C1 segment of cervical spinal cord (tissue), 14 donors: ENCODE measurements around the gene WLS.
"Not testable (repeated sequence)": the region's sequence is repeated elsewhere in the genome, so short reads cannot be mapped to it uniquely, and the experiment has no call there.

ENCODE experiments used
- DNase-seq, 14 donors: peaks; one replicate each; lab custom pipeline; 2025; lab: John Stamatoyannopoulos, UW

WLS gene

DNA sequence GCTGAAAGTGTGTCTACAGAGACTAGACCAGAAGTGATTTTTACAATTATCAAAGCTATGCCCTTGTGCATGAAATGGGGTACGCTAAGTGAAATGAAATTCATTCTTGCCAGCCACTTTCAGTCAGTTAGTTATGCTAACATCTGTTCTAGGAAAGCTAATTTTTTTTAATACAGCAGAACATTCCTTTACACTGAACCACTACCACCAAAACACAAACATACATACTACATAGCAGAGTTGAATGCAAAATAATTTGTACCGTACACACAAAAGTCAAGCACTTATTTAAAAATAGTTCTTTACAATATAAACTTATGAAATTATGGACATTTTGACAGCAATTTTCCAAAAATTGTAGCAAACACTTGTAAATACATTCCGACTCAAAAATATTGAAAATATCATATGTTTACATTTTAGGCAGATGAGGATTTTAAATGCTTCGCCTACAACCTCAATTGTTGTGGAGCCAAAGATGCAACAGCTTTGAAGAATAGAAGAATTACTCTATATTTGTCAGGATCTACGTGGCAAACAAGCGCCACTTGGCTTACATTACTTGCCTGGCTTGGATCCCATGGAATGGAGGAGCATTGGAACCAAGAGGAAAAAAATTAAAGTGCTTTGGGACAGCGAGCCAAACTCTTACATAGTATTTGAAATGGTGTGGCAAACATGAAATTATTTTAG, 30.6 kb downstream of the WLS start:
- DNase-seq = no peak

DNA sequence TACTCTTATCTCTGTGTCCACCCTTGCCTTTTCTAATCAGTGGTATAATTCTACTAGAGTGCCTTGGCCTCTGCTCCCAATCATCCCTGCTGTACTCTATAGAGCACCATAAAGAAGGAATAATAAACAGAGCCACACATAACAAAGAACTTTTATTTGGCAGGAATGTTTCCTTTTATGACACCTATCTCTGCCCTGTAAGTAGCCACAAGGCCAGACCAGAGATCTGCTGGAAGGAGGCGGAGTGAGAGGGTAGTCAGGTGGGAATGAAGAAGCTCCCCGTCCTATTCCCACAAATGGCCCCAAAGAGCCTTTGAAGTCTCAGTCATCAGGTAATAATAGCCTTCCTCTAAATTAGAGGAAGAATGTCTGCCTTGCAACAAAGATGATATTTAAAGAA, 32.7 kb downstream of the WLS start:
- no peak for DNase-seq

DNA sequence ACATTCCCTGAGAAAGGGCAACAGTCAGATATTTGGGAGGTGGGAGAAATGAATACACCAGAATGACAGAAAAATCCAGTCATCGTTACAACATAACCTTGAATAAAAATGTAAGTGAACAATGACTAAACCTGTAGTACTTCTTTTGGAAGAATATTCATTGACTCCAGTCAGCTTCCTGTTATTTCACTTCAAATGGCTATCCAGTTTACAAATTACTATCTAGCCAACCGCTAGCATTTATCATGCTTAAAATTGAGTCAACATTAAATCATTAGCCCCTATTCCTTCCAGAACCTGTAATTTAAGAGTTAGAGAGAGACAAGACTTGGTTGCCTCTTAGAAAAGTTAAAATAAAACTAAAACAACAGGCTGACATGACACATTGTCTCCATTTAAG, 33.6 kb downstream of the WLS start:
- no peak for DNase-seq

DNA sequence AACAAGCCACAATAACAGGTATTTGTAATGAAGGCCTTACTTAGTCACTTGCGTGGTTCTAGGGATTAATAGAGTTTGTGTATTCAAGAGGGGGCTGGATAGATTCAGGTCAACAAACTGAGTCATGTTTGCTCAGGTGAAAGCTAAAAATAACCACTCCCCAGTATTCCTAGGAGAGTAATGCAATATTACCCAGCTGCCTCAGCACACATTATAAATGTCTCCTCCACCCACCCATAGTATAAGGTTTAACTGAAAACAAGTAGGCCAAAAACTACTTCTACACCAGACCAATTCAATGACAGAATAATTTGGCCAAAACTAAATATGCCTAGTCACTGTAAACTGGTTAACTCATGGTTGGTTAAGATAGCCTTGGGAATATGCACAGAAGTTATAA, 34.4 kb downstream of the WLS start:
- DNase-seq = no peak

DNA sequence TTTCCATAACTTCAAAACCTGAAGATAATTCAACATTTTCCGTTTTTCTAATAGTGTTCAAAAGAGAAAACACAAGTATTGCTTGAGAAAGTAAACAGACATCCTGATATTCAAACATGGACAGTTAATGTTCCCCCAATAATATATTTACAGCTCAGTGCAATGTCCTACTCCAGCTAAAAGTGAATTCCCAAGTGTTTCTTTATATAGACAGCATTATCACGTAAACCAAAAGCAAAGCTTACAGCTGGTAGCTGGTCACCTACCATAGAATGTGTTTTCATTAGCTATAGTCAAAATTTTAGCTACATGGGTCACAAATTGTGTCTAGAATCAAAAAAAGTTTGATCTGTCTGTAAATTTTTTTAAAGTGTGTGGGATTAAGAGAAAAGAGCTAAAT, 34.9 kb downstream of the WLS start:
- DNase-seq = no peak

DNA sequence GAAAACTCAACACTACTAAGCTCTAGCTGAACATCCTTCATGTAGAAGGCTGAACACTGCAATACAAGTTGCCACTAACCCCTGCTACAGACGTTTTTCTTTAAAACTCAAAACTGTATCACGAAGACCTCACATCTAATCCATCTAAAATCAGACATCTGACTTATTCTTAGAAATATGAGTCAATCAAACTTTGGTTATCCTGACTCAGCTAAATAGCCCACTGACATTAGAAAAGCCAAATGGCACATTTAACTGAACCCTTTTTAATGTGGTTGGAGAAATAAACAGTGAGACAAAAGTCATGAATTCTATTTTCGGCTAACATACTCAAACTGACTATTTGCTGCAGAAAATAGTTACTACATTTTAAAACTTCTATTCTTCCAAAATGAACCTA, 35.6 kb downstream of the WLS start:
- no peak for DNase-seq

DNA sequence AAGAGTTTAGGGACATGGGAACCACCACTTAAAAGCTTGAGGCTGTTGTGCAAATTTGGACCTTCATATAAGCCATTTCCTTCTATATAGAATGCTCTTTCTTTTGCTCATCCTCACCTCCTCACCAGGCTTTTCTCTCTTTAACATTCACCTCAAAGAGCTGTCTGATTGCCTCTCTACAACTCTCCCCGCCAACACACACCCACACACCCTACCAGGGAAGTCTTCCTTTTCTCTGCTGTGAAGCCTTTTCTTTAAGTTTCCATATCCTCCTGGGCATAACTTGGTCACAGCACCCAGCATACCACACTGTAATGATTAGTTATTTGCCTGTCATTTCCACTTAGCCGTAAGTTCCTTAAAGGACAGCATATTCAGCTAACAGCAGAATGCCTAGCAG, 40.6 kb downstream of the WLS start:
- DNase-seq = no peak

DNA sequence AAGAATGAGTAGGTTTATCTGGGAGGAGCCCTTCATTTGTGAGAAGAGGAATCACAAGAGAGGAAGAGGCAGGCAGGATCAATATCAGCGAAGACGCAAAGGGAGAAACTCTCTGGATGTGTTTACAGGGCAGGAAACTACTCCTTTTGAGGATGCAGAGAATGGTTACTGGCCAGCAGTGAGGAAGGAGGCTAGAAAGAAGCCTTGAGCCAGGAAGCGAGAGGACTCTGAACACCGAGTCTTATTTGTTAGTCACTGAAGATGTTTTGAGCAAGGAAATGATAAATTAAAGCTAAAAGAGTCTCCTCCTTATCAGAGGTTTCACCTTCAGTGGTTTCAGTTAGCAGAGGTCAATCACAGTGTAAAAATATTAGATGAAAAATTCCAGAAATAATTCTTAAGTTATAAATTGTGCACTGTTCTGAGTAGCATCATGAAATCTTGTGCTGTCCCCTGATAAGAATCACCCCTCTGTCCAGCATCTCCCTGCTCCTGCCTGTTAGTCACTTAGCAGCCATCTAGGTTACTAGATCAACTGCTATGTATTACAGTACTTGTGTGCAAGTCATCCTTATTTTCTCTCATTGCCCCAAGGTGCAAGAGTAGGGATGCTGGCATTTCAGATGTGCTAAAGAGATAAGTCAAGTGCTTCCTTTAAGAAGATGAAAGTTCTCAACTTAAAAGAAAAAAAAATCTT, 43.5 kb downstream of the WLS start:
- no peak for DNase-seq

DNA sequence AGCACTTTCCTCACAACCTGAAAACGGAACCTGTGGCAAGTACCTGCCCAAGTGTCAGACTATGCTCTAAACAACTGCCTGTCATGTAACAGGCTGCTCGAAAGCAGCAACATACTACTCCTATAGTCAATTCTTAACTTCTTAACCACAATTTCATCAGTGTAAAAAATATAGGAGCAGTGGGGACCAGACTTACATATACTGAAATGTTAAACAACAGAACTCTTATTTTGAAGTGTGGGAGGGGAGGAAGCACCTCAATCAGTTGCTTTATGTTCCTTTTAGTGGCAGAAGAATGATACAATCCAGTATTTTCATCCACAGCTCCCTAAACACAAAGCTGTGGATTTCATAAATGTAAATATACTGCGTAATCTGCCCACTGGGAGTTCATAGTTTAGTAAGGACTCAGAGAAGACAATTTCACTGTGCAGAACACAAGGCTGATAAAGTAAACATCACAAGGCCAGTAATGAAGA, 44.2 kb downstream of the WLS start:
- DNase-seq = no peak

DNA sequence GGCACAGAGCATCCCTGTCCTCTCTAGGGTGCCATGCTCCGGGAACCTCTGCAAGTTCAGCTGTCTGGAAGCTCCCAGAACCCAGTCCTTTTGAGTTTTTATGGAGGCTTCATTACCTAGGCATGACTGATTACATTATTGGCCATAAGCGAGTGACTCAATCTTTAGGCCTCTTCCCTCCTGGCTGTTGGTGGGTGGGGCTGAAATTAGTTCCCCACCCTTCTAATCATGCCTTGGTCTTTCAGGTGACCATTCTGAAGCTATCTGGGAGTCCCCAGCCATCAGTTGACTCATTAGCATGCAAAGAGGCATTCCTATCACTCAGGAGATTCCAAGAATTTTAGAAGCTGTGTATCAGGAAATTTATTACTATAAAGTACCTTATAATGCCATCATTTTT, 46.6 kb downstream of the WLS start:
- no peak for DNase-seq

DNA sequence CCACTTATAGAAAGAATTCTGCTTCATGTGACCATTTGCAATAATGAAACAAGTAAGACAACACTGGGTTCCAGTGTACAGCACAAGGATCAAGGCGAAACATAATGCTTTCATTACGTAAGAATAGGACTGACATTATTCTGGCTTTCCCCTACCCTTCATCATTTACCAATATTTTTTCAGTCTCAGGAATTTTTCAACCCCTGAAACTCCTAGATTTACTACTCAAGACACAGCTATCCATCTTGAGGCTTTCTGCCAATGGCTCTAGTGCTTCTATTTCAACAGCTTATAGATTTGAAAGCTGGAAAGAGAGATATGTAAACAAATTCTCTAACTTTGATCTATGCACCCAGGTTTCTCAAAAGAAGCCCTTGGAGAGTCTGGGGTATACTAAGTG, 48.4 kb downstream of the WLS start:
- DNase-seq = no peak

DNA sequence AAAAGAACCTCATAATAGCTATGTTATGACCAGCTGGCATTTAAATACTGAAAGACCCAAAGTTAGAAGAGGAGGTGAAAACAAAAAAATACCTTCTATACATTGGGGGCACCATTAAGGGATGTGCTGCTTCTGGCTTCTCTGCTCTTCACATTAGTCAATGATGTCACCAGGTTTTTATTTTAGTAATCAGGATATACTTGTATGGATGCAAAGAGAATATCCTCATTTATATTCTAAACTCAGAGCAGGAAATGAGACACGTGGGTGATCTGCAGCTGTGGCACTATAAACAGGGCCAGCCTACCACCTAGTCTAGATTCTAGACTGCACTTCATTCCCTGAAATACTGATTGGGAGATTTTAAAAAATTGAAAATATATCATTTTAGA, 51.2 kb downstream of the WLS start:
- no peak for DNase-seq

DNA sequence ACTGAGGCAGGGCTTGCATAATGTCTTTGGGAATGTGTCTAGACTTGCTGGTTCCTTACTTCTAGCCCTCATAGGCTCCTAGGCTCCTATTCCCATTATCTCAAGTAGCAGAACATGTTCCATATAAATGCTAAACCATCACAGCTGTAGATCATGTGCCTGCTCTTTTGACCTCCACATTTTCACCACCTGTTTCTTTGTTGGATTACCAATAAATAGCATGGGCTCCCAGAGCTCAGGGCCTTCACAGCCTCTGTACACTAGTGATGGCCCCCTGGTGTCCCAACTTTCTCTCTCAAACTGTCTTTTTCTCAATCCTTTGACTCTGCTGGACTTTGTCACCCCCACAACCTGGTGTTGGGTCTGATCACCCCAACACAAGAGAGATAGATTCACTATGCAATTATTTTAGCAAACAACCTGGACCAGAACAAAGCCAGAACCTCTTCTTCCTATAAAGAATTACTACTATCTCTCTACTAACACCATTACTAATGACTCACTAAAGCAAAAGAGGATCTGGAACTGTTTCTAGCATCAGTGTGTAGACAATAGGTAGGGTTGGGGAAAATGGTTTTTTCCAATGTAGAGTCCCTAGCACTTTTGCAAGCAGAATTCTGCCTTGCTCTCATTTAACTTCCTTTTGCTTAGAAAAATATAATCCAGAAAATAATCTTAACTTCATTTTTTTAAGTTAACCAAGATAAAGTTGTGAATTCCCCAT, 51.7 kb downstream of the WLS start:
- DNase-seq = no peak

DNA sequence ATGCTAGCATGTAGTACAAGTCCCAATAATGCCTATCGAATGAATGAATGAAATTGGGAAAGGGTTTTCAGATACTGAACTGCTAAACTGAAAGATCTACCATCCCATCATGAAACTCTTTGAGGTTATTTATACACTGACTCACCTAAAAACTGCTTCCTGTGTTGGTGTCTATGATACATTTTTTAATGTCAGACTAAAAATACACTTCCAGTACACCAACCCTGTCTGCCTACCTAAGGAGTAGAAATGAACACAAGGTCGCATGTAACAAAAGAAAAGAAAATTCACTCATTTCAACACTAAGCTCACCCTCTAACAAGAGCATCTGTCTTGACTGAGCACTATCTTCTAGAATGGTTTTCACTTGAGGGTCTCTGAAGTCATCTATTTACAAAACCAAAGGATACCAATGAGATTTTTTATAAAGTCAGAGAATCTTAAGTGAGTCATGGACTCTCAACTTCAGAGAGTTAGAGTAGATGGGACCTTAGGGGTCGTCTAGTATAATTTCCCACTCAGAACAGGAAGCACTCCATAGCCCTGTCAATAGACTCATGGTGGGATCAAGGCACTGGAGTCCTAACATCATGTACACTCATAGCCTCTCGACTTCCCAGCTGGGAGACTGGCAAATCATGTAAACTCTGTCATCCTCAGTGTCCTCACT, 53.4 kb downstream of the WLS start:
- DNase-seq = no peak

DNA sequence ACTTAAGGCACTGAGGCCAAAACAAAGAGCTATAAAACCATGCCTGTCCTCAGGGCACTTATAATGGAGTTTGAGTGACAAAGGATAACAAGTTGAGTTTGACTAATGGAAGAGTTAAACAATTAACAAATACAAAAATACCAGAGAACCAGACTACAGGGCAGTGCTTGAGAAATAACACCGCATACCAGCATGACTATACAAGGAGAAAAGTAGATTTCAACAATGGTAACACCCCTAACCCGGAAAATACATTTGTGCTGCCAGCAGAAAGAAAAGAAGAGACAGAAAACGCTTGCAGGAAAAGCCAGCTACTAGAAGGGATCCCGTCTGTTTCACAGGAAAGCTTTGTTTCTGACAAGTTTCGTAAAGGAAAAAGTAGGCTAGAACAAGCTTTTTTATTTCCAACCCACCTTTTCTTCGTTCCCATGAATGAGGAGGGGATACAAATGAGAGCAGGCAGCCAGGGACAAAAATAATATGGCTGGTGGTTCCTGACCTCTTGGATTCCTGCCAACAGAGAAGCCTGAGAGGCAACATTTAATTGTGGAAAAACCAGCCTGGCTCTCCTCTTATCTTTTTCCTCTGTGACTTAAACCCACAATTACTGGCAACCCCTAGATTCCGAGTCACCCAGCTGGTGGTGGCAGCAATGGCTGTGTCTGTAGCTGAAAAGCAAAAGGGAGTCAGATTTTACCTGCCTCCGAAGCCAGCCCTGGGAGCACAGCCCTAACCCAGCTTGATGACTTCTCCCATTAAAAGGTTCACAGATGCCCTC, 56.5 kb downstream of the WLS start:
- peak in 1 of 14 donors; percentile 2 for DNase-seq

DNA sequence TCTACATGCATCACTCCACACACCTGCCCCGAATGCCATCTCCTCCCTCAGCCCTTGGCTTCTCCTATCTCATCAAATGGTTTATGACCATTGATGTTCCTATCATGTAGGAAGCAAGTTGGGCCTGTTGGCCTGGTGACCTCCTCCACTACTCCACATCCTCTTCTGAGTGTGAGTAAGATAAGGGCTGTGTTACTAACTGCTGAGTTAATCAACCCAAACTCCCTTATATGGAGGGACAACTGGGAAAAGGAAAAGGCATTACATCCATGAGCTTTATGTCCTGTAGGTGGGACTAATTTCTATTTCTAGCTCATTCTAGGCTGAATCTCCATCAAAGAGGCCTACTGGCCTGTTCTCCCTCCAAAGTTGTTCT, 57.6 kb downstream of the WLS start:
- DNase-seq = no peak

DNA sequence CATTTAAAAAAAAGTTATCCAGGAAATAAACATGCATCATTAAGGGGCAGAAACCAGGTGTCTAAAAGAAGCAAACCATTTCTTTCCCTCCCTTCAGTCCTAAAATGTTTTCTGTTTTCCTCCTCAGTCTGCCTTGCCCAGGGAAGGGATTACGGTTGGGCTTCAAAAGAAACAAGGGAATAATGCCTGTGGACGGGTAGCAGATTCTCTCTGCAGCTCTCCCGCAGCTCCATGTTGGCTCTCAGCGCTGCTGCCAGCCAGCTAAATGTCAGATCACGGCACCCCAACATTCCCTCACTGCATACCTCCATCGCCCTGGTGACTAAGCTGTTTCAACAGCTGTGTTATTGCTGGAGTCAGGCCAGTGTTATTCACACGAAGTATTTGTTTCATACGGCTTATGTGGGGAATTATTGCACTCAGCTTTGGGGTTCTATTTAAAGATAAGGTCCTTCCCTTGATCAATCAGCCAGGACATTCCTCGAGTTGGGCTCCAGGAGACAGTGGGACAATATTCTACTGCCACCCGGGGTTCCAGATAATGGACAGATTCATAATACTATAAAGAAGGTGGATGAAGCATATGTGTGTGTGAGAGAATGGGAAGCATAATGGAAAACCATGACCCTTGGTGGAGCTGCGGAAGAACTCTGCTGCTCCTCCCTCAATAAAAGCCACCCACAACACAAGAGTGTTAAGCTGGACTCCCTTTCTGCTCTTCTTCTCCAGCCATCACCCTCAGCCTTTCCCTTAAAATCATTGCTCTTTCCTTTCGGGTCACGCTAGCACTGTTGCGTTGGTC, 58.2 kb downstream of the WLS start:
- DNase-seq = peak in 3 of 14 donors; percentile 5 to 18 (median 16)

DNA sequence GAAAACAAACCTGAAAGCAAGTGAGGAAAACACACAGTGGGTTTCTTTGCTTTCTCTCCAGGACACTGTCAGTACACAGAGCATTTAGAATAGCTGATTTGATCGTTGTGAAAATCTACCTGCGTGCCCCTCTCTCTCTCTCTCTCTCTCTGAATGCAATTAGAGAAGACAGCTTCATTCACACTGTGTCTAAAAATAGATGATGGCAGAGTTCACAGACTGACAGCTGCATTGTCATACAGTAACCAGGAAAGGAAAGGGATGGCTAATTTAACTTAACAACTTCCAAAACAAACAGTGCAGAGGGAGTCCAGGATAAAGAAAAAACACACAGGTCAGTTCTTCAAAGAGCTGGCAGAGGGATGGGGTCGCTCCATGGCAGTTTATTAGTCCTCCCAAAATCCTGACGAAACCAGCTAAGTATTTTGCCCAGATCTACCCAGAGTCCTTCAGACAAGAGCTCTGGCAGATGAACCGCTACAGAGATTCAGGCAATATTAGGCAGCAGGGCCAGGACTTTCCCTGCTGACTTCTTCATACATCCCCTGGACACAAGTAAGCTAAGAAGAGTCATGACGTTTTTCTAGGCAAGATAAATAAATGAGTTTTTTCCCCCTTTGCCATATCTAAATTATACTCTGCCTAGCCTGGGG, 58.9 kb downstream of the WLS start:
- peak in 1 of 14 donors; percentile 2 for DNase-seq

DNA sequence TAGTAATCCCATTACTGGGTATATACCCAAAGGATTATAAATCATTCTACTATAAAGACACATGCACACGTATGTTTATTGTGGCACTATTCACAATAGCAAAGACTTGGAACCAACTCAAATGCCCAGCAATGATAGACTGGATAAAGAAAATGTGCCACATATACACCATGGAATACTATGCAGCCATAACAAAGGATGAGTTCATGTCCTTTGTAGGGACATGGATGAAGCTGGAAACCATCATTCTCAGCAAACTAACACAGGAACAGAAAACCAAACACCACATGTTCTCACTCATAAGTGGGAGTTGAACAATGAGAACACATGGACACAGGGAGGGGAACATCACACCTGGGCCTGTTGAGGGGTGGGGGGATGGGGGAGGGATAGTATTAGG, 60.5 kb downstream of the WLS start:
- not testable (repeated sequence) for DNase-seq

DNA sequence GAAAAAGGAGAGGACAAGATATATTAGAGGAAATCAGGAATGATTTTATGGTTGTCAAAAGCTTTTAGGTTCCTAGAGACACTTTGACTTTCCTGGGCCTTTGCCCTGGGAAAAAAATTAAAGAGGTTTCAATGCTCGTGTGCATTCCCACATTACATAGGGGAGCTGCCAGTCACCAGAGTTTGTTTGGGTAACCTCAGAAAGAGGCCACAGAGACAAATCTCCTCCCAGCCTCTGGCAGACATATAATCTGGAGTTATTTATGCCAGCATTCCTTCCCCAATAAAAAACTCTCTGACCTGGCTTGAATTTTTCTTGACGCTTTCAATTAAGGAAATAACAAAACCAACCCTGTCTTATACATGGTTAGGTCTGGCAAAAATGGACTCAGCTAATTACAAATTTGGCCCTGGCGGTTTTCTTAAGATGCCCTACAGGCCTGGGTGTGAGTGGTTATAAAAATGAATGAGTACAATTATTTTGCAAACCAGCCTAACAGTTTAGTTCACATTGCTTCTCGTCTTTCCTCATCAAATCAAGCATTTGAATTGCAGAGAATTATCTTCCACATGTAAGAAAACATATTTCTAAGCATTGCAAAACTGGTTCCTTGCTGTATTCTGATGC, 63.7 kb downstream of the WLS start:
- no peak for DNase-seq
